ENCODE measurements around the gene NCSTN. TPM values are rescaled to one million over a fixed set of nuclear protein-coding genes. Genes with fewer than 3 reads are reported as not detected.

The NCSTN gene
- total and polyA plus RNA-seq, 9 of the 15 experiments (the other 6 are each of a cell fraction or from before 2014, with no cell fraction given) = 21.3 to 91.1 (median 57.9) TPM

DNA sequence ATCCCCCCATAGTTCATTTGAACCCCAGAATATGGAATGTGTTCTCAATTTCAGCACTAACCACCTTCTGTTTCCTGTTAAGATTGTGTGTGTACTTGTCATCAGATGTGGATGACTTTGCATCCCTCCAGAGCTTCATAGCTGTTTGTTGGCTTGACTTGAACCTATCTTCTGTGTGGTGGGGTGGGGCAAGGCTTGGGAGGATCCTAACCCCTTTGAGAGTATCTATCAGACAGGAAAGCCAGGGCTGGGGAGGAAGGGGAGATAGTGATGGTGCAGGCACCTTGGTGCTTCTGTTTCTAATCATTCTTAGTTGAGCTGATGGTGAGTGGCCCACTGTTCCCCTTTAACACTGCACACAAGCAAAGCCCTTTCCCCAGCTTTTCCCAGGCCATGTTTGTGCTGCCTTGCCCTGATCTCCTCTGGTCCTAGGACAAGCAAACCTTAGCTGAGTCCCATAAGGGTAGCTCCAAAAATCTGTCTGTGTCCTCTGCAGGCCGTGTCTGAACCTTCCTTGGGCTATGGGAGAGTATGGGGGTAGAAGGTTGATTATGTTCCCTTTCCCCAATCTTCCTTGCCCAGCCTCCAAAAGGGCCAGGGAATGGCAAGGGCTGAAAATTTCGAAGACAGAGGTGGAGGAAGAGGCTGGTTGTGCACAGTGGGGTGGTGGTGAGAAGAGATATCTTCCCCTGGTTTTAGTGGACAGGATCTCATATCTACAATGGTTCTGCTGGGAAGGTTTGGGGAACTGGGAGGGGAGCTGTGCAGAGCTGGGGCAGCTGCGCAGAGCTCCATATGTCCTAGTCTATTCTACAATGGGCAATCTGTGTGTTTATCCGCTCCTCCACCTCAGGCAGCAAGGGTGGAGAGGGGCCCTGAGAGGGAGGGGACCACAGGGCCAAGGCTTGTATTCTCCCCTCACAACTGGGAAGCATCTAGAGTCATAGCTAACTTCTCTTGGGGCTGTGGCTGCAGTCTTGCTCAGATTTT lies 25.0 kb downstream of the NCSTN start (continued):
- TF ChIP-seq, protein P1, sequence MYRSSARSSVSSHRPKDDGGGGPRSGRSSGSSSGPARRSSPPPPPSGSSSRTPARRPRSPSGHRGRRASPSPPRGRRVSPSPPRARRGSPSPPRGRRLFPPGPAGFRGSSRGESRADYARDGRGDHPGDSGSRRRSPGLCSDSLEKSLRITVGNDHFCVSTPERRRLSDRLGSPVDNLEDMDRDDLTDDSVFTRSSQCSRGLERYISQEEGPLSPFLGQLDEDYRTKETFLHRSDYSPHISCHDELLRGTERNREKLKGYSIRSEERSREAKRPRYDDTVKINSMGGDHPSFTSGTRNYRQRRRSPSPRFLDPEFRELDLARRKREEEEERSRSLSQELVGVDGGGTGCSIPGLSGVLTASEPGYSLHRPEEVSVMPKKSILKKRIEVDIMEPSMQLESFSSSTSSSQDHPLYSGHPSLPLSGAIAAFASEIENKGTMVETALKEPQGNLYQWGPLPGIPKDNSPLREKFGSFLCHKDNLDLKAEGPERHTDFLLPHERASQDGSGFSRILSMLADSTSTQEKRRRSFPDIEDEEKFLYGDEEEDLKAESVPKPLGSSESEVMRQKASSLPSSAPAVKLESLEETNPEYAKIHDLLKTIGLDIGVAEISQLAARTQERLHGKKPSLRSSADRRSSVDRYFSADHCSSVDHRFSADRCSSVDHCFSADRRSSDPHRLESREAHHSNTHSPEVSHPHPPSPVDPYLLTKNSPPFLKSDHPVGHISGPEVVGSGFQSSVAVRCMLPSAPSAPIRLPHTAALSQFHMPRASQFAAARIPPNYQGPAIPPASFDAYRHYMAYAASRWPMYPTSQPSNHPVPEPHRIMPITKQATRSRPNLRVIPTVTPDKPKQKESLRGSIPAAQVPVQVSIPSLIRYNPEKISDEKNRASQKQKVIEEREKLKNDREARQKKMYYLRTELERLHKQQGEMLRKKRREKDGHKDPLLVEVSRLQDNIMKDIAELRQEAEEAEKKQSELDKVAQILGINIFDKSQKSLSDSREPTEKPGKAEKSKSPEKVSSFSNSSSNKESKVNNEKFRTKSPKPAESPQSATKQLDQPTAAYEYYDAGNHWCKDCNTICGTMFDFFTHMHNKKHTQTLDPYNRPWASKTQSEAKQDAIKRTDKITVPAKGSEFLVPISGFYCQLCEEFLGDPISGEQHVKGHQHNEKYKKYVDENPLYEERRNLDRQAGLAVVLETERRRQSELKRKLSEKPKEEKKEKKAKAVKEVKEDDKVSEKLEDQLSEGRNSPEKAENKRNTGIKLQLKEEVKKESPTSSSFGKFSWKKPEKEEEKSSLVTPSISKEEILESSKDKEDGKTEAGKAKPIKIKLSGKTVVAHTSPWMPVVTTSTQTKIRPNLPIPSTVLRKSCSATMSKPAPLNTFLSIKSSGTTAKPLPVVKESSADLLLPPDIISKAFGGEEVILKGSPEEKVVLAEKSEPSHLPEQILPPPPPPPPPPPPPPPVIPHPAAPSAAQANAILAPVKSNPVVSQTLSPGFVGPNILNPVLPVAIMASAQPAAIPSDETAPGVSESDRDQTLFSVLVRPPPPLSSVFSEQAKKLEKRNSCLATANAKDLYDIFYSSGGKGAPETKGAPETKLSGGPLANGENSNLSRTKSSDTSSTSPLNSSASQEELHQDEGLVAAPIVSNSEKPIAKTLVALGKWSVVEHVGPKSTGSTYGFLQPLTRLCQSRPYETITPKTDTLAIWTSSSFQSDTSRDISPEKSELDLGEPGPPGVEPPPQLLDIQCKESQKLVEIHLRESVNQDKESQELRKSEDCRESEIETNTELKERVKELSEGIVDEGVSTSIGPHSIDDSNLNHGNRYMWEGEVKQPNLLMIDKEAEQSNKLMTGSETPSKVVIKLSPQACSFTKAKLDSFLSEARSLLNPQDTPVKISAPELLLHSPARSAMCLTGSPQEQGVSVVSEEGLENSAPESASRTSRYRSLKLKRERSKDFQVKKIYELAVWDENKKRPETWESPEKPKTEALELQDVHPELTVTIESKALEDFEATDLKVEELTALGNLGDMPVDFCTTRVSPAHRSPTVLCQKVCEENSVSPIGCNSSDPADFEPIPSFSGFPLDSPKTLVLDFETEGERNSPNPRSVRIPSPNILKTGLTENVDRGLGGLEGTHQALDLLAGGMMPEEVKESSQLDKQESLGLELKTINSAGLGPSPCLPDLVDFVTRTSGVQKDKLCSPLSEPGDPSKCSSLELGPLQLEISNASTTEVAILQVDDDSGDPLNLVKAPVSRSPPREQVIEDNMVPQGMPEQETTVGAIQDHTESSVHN (IDR thresholded peaks at IDR 0.05; ENCODE audit: borderline replicate concordance in 1 of 2, low read depth in 1 of 2) = no peak
- no peak for TF ChIP-seq PPARD (CRISPR knock-in tag; IDR thresholded peaks at IDR 0.05)
- TF ChIP-seq NFE2L1 (tag; IDR thresholded peaks at IDR 0.05; ENCODE audit: borderline replicate concordance, low read depth) = no peak
- TF ChIP-seq ZFPM2 (CRISPR knock-in tag; IDR thresholded peaks at IDR 0.05) = no peak
- no peak for TF ChIP-seq NFYB (IDR thresholded peaks at IDR 0.05; ENCODE audit: extremely low read depth, insufficient read length)
- TF ChIP-seq, protein P2, sequence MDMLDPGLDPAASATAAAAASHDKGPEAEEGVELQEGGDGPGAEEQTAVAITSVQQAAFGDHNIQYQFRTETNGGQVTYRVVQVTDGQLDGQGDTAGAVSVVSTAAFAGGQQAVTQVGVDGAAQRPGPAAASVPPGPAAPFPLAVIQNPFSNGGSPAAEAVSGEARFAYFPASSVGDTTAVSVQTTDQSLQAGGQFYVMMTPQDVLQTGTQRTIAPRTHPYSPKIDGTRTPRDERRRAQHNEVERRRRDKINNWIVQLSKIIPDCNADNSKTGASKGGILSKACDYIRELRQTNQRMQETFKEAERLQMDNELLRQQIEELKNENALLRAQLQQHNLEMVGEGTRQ (CRISPR knock-in tag; IDR thresholded peaks at IDR 0.05) = no peak
- TF ChIP-seq PHB2 (IDR thresholded peaks at IDR 0.05; ENCODE audit: low read depth) = no peak
- TF ChIP-seq, protein P3, sequence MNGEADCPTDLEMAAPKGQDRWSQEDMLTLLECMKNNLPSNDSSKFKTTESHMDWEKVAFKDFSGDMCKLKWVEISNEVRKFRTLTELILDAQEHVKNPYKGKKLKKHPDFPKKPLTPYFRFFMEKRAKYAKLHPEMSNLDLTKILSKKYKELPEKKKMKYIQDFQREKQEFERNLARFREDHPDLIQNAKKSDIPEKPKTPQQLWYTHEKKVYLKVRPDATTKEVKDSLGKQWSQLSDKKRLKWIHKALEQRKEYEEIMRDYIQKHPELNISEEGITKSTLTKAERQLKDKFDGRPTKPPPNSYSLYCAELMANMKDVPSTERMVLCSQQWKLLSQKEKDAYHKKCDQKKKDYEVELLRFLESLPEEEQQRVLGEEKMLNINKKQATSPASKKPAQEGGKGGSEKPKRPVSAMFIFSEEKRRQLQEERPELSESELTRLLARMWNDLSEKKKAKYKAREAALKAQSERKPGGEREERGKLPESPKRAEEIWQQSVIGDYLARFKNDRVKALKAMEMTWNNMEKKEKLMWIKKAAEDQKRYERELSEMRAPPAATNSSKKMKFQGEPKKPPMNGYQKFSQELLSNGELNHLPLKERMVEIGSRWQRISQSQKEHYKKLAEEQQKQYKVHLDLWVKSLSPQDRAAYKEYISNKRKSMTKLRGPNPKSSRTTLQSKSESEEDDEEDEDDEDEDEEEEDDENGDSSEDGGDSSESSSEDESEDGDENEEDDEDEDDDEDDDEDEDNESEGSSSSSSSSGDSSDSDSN (IDR thresholded peaks at IDR 0.05; ENCODE audit: borderline replicate concordance in 1 of 2, low read depth in 2 of 2, low read length in 2 of 2) = peak in 1 of 2 experiments; percentile 37; a peak in 1 of 4 replicates
- TF ChIP-seq JUND (IDR thresholded peaks at IDR 0.05; ENCODE audit: borderline replicate concordance, low read depth, low read length) = peak; percentile 32; the same call in 1 of the 2 replicates
- 0 out of 3 replicates have a peak, but pooled peaks have one; percentile 25 for TF ChIP-seq JUND (tag; IDR thresholded peaks at IDR 0.05; ENCODE audit: borderline replicate concordance, low read depth, low read length)
